ENCODE results near the gene PLD6. TPM values are rescaled to one million over a fixed set of nuclear protein-coding genes. Genes with fewer than 3 reads are reported as not detected.
A peak's percentile ranks its signal among the peaks of the same experiment; 100 is the strongest.

Gene PLD6
- total RNA-seq, 4 donors from 2014 or later, result 1.9 to 5.1 (median 2.7) TPM

GRCh38 chr17:17180141-17180603, 26.0 kb downstream of the PLD6 start:
- DNase-seq, result peak; percentile 54 to 71
- intact Hi-C loops (cut with DNase I; ENCODE audit: low total_unique reads), result no loop called here
- H3K9me3 ChIP-seq, result no peaks in the 10 kb centered on the region
- H3K27me3 ChIP-seq, result no peaks in the 10 kb centered on the region
- no peak for TF ChIP-seq CTCF (IDR thresholded peaks at IDR 0.05 in 4 of 5, conservative IDR thresholded peaks at IDR 0.05 in 1 of 5)
- no peak for TF ChIP-seq POLR2A (IDR thresholded peaks at IDR 0.05)
- H3K27ac ChIP-seq, result peak overlapping the region; percentile 62 to 76 (median 71)
- H3K36me3 ChIP-seq, result peaks cover 0 to 92% of the 10 kb centered on the region in 2 donors
- H3K4me1 ChIP-seq, result peaks cover 3 to 7% of the 10 kb centered on the region in 2 donors
- no peak overlapping the region for H3K4me3 ChIP-seq
- peak; percentile 72 to 83 for ATAC-seq
- in situ Hi-C loops (cut with MboI; ENCODE audit: low sequenced_read_pairs in 4 of 4), result no loop called here

- no peak overlapping the region for H3K4me3 ChIP-seq
- H3K4me1 ChIP-seq, result peaks cover 0 to 2% of the 10 kb centered on the region in 2 donors
- H3K36me3 ChIP-seq, result peaks cover 0 to 97% of the 10 kb centered on the region in 2 donors
- intact Hi-C loops (cut with DNase I; ENCODE audit: low total_unique reads) (no loop called here), in situ Hi-C loops (cut with MboI; ENCODE audit: low sequenced_read_pairs in 4 of 4) (no loop called here)
- H3K27ac ChIP-seq, result peak overlapping the region; percentile 62 to 76 (median 71)
- H3K27me3 ChIP-seq, result no peaks in the 10 kb centered on the region
- no peak for TF ChIP-seq CTCF (IDR thresholded peaks at IDR 0.05 in 4 of 5, conservative IDR thresholded peaks at IDR 0.05 in 1 of 5)
- no peak for TF ChIP-seq POLR2A (IDR thresholded peaks at IDR 0.05)
- H3K9me3 ChIP-seq, result no peaks in the 10 kb centered on the region
- DNase-seq, result no peak
- no peak for ATAC-seq
Measured at GRCh38 chr17:17179371-17179827, 26.7 kb downstream of the PLD6 start.

- ATAC-seq (no peak), DNase-seq (no peak)
- no peak overlapping the region for H3K4me3 ChIP-seq
- H3K4me1 ChIP-seq, result peaks cover under 1 to 3% of the 10 kb centered on the region in 2 donors
- no peak for TF ChIP-seq POLR2A (IDR thresholded peaks at IDR 0.05)
- TF ChIP-seq CTCF (IDR thresholded peaks at IDR 0.05 in 4 of 5, conservative IDR thresholded peaks at IDR 0.05 in 1 of 5), result no peak
- intact Hi-C loops (cut with DNase I; ENCODE audit: low total_unique reads) (loop anchor here (2.0 kb wide), 1 partner anchor 18 kb away; no protein-coding TSS in a partner anchor), in situ Hi-C loops (cut with MboI; ENCODE audit: low sequenced_read_pairs in 4 of 4) (no loop called here)
- peaks cover 2 to 100% of the 10 kb centered on the region in 2 donors for H3K36me3 ChIP-seq
- H3K9me3 ChIP-seq, result no peaks in the 10 kb centered on the region
- H3K27me3 ChIP-seq, result no peaks in the 10 kb centered on the region
- no peak overlapping the region for H3K27ac ChIP-seq
Measured at GRCh38 chr17:17177176-17177575, 29.0 kb downstream of the PLD6 start.

GRCh38 chr17:17176341-17176740, 29.8 kb downstream of the PLD6 start:
- in situ Hi-C loops (cut with MboI; ENCODE audit: low sequenced_read_pairs in 4 of 4) (no loop called here), intact Hi-C loops (cut with DNase I; ENCODE audit: low total_unique reads) (loop anchor here (2.0 kb wide), 1 partner anchor 18 kb away; no protein-coding TSS in a partner anchor)
- DNase-seq, result no peak

More at GRCh38 chr17:17176341-17176740, 29.8 kb downstream of the PLD6 start:
- Histone ChIP-seq H3K36me3 (peaks cover 2 to 99% of the 10 kb centered on the region in 2 donors), H3K9me3 (no peaks in the 10 kb centered on the region), H3K27ac (peak overlapping the region in 1 of 4 donors; percentile 5), H3K4me1 (peaks cover 3 to 6% of the 10 kb centered on the region in 2 donors), H3K4me3 (no peak overlapping the region), H3K27me3 (no peaks in the 10 kb centered on the region)
- TF ChIP-seq CTCF (IDR thresholded peaks at IDR 0.05 in 4 of 5, conservative IDR thresholded peaks at IDR 0.05 in 1 of 5) (no peak), POLR2A (IDR thresholded peaks at IDR 0.05) (no peak)
- ATAC-seq, result no peak
